GM18499 (cell line): ENCODE results near the gene SPIN1.

ENCODE experiments used
- ATAC-seq: cut with Tn5 transposase; IDR thresholded peaks from one replicate; pipeline ENCODE4 v1.9.1; 2021; ENCODE audit warnings: moderate number of reproducible peaks; ENCODE audit not compliant: insufficient read depth, unreplicated experiment

The SPIN1 gene

GRCh38 chr9:88429595-88430430 lies 41.6 kb downstream of the SPIN1 start:
- ATAC-seq = no peak

- ATAC-seq = no peak
These were observed 45.5 kb downstream of the SPIN1 start for GRCh38 chr9:88433583-88434255.

GRCh38 chr9:88435336-88435735 lies 47.1 kb downstream of the SPIN1 start:
- ATAC-seq = no peak

- no peak for ATAC-seq
These were observed 48.1 kb downstream of the SPIN1 start for GRCh38 chr9:88436379-88436778.

- no peak for ATAC-seq
These were observed 49.2 kb downstream of the SPIN1 start for GRCh38 chr9:88437210-88438146.

GRCh38 chr9:88438811-88439210 lies 50.6 kb downstream of the SPIN1 start:
- no peak for ATAC-seq

GRCh38 chr9:88441301-88442007 lies 53.2 kb downstream of the SPIN1 start:
- ATAC-seq = no peak

GRCh38 chr9:88443480-88444113 lies 55.4 kb downstream of the SPIN1 start:
- no peak for ATAC-seq

GRCh38 chr9:88446728-88447127 lies 58.5 kb downstream of the SPIN1 start:
- no peak for ATAC-seq

GRCh38 chr9:88447431-88447830 lies 59.2 kb downstream of the SPIN1 start:
- ATAC-seq = no peak

GRCh38 chr9:88451160-88451559 lies 62.9 kb downstream of the SPIN1 start:
- no peak for ATAC-seq

GRCh38 chr9:88458716-88459465 lies 70.6 kb downstream of the SPIN1 start:
- no peak for ATAC-seq

- no peak for ATAC-seq
These were observed 72.5 kb downstream of the SPIN1 start for GRCh38 chr9:88460587-88461332.

GRCh38 chr9:88462191-88462590 lies 73.9 kb downstream of the SPIN1 start:
- no peak for ATAC-seq

GRCh38 chr9:88464851-88465250 lies 76.6 kb downstream of the SPIN1 start:
- no peak for ATAC-seq

GRCh38 chr9:88468226-88468625 lies 80.0 kb downstream of the SPIN1 start:
- ATAC-seq = no peak

- ATAC-seq = no peak
These were observed 88.4 kb downstream of the SPIN1 start for GRCh38 chr9:88476491-88477271.
